Stimulated activated memory B cell treated with anti-CD40 and anti-IgM and Interleukin-4, amounts not matched to agents 10 μg/mL and 1 μg/mL and 100 μg/mL, for 72 hours (primary cell): ENCODE results near the gene NAA50.

Experiments used
- ATAC-seq: fragments of 150-1000 bp; cut with Tn5 transposase; 2 replicates; pipeline ENCODE4 v1.10.0; 2021
- H3K27ac Mint-ChIP-seq: one replicate; pipeline ENCODE4 v1.8.0; 2022; ENCODE audit warnings: mild to moderate bottlenecking, mixed read lengths
- H3K27me3 Mint-ChIP-seq: one replicate; pipeline ENCODE4 v1.8.0; 2022; ENCODE audit warnings: mixed read lengths
- H3K36me3 Mint-ChIP-seq: one replicate; pipeline ENCODE4 v1.8.0; 2022; ENCODE audit warnings: mixed read lengths
- H3K4me1 Mint-ChIP-seq: one replicate; pipeline ENCODE4 v1.8.0; 2022; ENCODE audit warnings: mixed read lengths
- H3K4me3 Mint-ChIP-seq: one replicate; pipeline ENCODE4 v1.8.0; 2022; ENCODE audit warnings: mild to moderate bottlenecking, moderate library complexity, mixed read lengths
- H3K9me3 Mint-ChIP-seq: one replicate; pipeline ENCODE4 v1.8.0; 2022; ENCODE audit warnings: mixed read lengths

NAA50 gene

GRCh38 chr3:113678773-113679172 lies 67.3 kb downstream of the NAA50 start:
- Mint-ChIP-seq H3K27ac (peak overlapping the region; percentile 66), H3K27me3 (no peaks in the 10 kb centered on the region), H3K4me1 (peaks cover 16% of the 10 kb centered on the region), H3K4me3 (no peak overlapping the region), H3K9me3 (peaks cover 8% of the 10 kb centered on the region), H3K36me3 (peaks cover 33% of the 10 kb centered on the region)
- no peak for ATAC-seq

GRCh38 chr3:113677737-113678136 lies 68.3 kb downstream of the NAA50 start:
- Mint-ChIP-seq H3K27me3 (no peaks in the 10 kb centered on the region), H3K36me3 (peaks cover 30% of the 10 kb centered on the region), H3K27ac (no peak overlapping the region), H3K4me3 (no peak overlapping the region), H3K4me1 (peaks cover 16% of the 10 kb centered on the region), H3K9me3 (peaks cover 8% of the 10 kb centered on the region)
- ATAC-seq = no peak

- H3K9me3 Mint-ChIP-seq = peaks cover 8% of the 10 kb centered on the region
- no peaks in the 10 kb centered on the region for H3K27me3 Mint-ChIP-seq
- no peak overlapping the region for H3K4me3 Mint-ChIP-seq
- peaks cover 21% of the 10 kb centered on the region for H3K4me1 Mint-ChIP-seq
- H3K27ac Mint-ChIP-seq = peak overlapping the region; percentile 61
- H3K36me3 Mint-ChIP-seq = peaks cover 38% of the 10 kb centered on the region
- no peak for ATAC-seq
Observed at GRCh38 chr3:113676261-113676660, 69.8 kb downstream of the NAA50 start.

- ATAC-seq = no peak
- Mint-ChIP-seq H3K4me1 (peaks cover 32% of the 10 kb centered on the region), H3K36me3 (peaks cover 50% of the 10 kb centered on the region), H3K4me3 (no peak overlapping the region), H3K9me3 (peaks cover 5% of the 10 kb centered on the region), H3K27me3 (no peaks in the 10 kb centered on the region), H3K27ac (no peak overlapping the region)
Observed at GRCh38 chr3:113673593-113673992, 72.5 kb downstream of the NAA50 start.

GRCh38 chr3:113668015-113668414 lies 78.0 kb downstream of the NAA50 start:
- Mint-ChIP-seq H3K4me3 (no peak overlapping the region), H3K27ac (peak overlapping the region; percentile 80), H3K4me1 (peaks cover 45% of the 10 kb centered on the region), H3K9me3 (no peaks in the 10 kb centered on the region), H3K27me3 (no peaks in the 10 kb centered on the region), H3K36me3 (peaks cover 51% of the 10 kb centered on the region)
- no peak for ATAC-seq
